Measurements from ENCODE around the gene P2RY8. TPM values are rescaled to one million over a fixed set of nuclear protein-coding genes. Genes with fewer than 3 reads are reported as not detected.
A peak's percentile ranks its signal among the peaks of the same experiment; 100 is the strongest.

P2RY8 gene
- total and polyA plus RNA-seq, 2 donors (not counting 1 experiment from before 2014, with no cell fraction given): 72.3 to 142 TPM

GRCh38 chrX:1534301-1535168 lies 2.5 kb downstream of the P2RY8 start:
- intact Hi-C loops (cut with micrococcal nuclease): loop anchor here (1.0 to 5.0 kb wide), 2 partner anchors 32 to 287 kb away; no protein-coding TSS in a partner anchor
- Histone ChIP-seq H3K4me3 (ENCODE audit: control extremely low read depth in 1 of 5, extremely low read depth in 1 of 5, insufficient read depth in 1 of 5, low read depth in 2 of 5, low read length in 4 of 5) (peak overlapping the region; percentile 86 to 97 (median 95)), H3K9ac (ENCODE audit: low read length) (peak overlapping the region; percentile 91)

More at GRCh38 chrX:1534301-1535168, 2.5 kb downstream of the P2RY8 start:
- Histone ChIP-seq H3K27me3 (replicated peaks in 1 of 4; ENCODE audit: control extremely low read depth in 1 of 4, control insufficient read depth in 3 of 4, insufficient read depth in 4 of 4, low read length in 3 of 4) (no peaks in the 10 kb centered on the region), H3K79me2 (ENCODE audit: control insufficient read depth, insufficient read depth, low read length) (peaks cover 61% of the 10 kb centered on the region), H3K9me3 (ENCODE audit: control extremely low read depth in 1 of 3, control insufficient read depth in 2 of 3, insufficient read depth in 1 of 3, low read length in 2 of 3) (no peaks in the 10 kb centered on the region), H3K27ac (ENCODE audit: low read length in 2 of 2) (peak overlapping the region; percentile 87 to 90), H2AFZ (ENCODE audit: insufficient read depth, low read depth, low read length, poor library complexity, severe bottlenecking) (no peak overlapping the region), H4K20me1 (ENCODE audit: control insufficient read depth, insufficient read depth, low read length, poor library complexity, severe bottlenecking) (peaks cover 34% of the 10 kb centered on the region), H3K36me3 (replicated peaks in 1 of 2; ENCODE audit: control extremely low read depth in 1 of 2, control insufficient read depth in 1 of 2, extremely low read depth in 1 of 2, insufficient read depth in 2 of 2, low read length in 1 of 2) (peaks cover 0 to 26% of the 10 kb centered on the region in 2 experiments), H3K4me1 (ENCODE audit: control insufficient read depth in 2 of 2, insufficient read depth in 2 of 2, low read length in 2 of 2) (peaks cover 17 to 43% of the 10 kb centered on the region in 2 donors), H3K4me2 (replicated peaks; ENCODE audit: low read depth, low read length, poor library complexity, severe bottlenecking) (peak overlapping the region; percentile 87)
- H3K9me3 Mint-ChIP-seq (ENCODE audit: insufficient read depth): no peaks in the 10 kb centered on the region
- H3K27ac Mint-ChIP-seq: peak overlapping the region; percentile 99
- H3K4me1 Mint-ChIP-seq: peaks cover 26% of the 10 kb centered on the region
- peak overlapping the region; percentile 98 for H3K4me3 Mint-ChIP-seq
- ATAC-seq (ENCODE audit: low read depth) (peak; percentile 16), DNase-seq (peak; percentile 65)
- CTCF ChIA-PET: no interaction called here
- POLR2A ChIA-PET: no interaction called here
- no peaks in the 10 kb centered on the region for H3K27me3 Mint-ChIP-seq
- TF ChIP-seq CTCF (IDR thresholded peaks at IDR 0.05) (no peak), EZH2 (IDR thresholded peaks at IDR 0.05; ENCODE audit: borderline replicate concordance, insufficient read depth, low read depth, low read length, poor library complexity, severe bottlenecking) (no peak)
- WGBS (ENCODE audit: insufficient coverage): 3% methylated on average over 8 of the region's 22 CpGs

All from B cell (primary cell).